ENCODE data around the gene CCDC192. TPM values are rescaled to one million over a fixed set of nuclear protein-coding genes. Genes with fewer than 3 reads are reported as not detected.
"Not testable (repeated sequence)": the region's sequence is repeated elsewhere in the genome, so short reads cannot be mapped to it uniquely, and the experiment has no call there.

The CCDC192 gene
- total and polyA plus RNA-seq, 2 of the 4 experiments (the other 2 are of a cell fraction): not detected

- in situ Hi-C loops (cut with MboI; ENCODE audit: low sequenced_read_pairs) (no loop called here), dilution Hi-C loops (cut with HindIII; ENCODE audit: low sequenced_read_pairs, unreplicated experiment) (no loop called here), intact Hi-C loops (cut with micrococcal nuclease) (no loop called here)
- no peak overlapping the region for H3K23ac ChIP-seq (ENCODE audit: low read depth, low read length)
- H3K27ac ChIP-seq (ENCODE audit: insufficient read depth, low read length): no peak overlapping the region
- peak; percentile 25 for DNase-seq
- no peaks in the 10 kb centered on the region for H3K36me3 ChIP-seq (ENCODE audit: control insufficient read depth, insufficient read depth, low read length)
- CTCF ChIA-PET: interaction anchor here (0.7 kb wide), 1 partner anchor 11 kb away, joined by 3 read pairs; no protein-coding TSS in a partner anchor
- ATAC-seq (ENCODE audit: low read depth): peak; percentile 73
- no peak overlapping the region for H2BK20ac ChIP-seq (ENCODE audit: low read depth, low read length)
- H2BK120ac ChIP-seq (ENCODE audit: low read depth, low read length): no peak overlapping the region
- H3K4me1 ChIP-seq (ENCODE audit: control insufficient read depth, insufficient read depth, low read length): no peaks in the 10 kb centered on the region
- BruUV-seq (replicated peaks): no TSS peak
- POLR2A ChIA-PET (ENCODE audit: unreplicated experiment): interaction anchor here (0.5 kb wide), 1 partner anchor 11 kb away, joined by 3 read pairs; no protein-coding TSS in a partner anchor
- no peak overlapping the region for H3K14ac ChIP-seq (replicated peaks; ENCODE audit: low read depth, low read length)
- H4K20me1 ChIP-seq (ENCODE audit: insufficient read depth, low read length): no peaks in the 10 kb centered on the region
- TF ChIP-seq MAFK (IDR thresholded peaks at IDR 0.05; ENCODE audit: low read depth, low read length) (peak; percentile 65), NFE2L2 (IDR thresholded peaks at IDR 0.05; ENCODE audit: low read depth, low read length) (peak; percentile 92), FOS (IDR thresholded peaks at IDR 0.05; ENCODE audit: low read depth, low read length) (no peak)
- H3K9me3 ChIP-seq (ENCODE audit: control insufficient read depth, insufficient read depth, low read length): no peaks in the 10 kb centered on the region
- H3K27me3 ChIP-seq (ENCODE audit: control insufficient read depth, insufficient read depth, low read length): peaks cover 2% of the 10 kb centered on the region; the same call in 1 of the 2 replicates
- no peak overlapping the region for H3K4me3 ChIP-seq (ENCODE audit: insufficient read depth, low read depth, low read length)
- H3K4ac ChIP-seq (ENCODE audit: low read depth, low read length): no peak overlapping the region
- no peak overlapping the region; the same call in 1 of the 2 replicates for H3K18ac ChIP-seq (ENCODE audit: low read depth, low read length)
- H4K8ac ChIP-seq (ENCODE audit: low read depth in 2 of 2, low read length in 2 of 2): no peak overlapping the region
- no peak overlapping the region for H3K4me2 ChIP-seq (ENCODE audit: low read depth, low read length)
- H3K9me1 ChIP-seq (ENCODE audit: insufficient read depth, low read length): no peaks in the 10 kb centered on the region
- H3K79me1 ChIP-seq (ENCODE audit: low read depth in 1 of 2, low read length in 2 of 2): no peaks in the 10 kb centered on the region
- no CpG with 5 or more reads among the region's 2 CpGs for WGBS, 2 experiments (ENCODE audit: extremely low coverage in 2 of 2, insufficient read length in 1 of 2)
- no peak overlapping the region for H2AK5ac ChIP-seq (ENCODE audit: low read depth, low read length)
- no peak overlapping the region for H4K5ac ChIP-seq (ENCODE audit: low read depth, low read length)
- H2BK15ac ChIP-seq (ENCODE audit: low read depth, low read length): no peak overlapping the region
- no peak overlapping the region for H2AFZ ChIP-seq (replicated peaks; ENCODE audit: low read length, poor library complexity)
- no peak overlapping the region for H4K91ac ChIP-seq (ENCODE audit: insufficient read depth, low read depth, low read length)
- no peak overlapping the region for H2AK9ac ChIP-seq (replicated peaks; ENCODE audit: low read depth, low read length, poor library complexity)
- no peak overlapping the region for H3K9ac ChIP-seq (ENCODE audit: low read depth, low read length)
- no peak overlapping the region for H2BK5ac ChIP-seq (ENCODE audit: low read depth, low read length, poor library complexity, severe bottlenecking)
- H3K56ac ChIP-seq (ENCODE audit: extremely low read depth, insufficient read depth, low read length): no peak overlapping the region
Observed at GRCh38 chr5:127673117-127673800, 29.9 kb upstream of the CCDC192 start.

GRCh38 chr5:127676951-127677350, 26.2 kb upstream of the CCDC192 start:
- H2BK5ac ChIP-seq (ENCODE audit: low read depth, low read length, poor library complexity, severe bottlenecking); H4K8ac ChIP-seq (ENCODE audit: low read depth in 2 of 2, low read length in 2 of 2); H3K4me3 ChIP-seq (ENCODE audit: insufficient read depth, low read depth, low read length); H3K4me1 ChIP-seq (ENCODE audit: control insufficient read depth, insufficient read depth, low read length); H4K91ac ChIP-seq (ENCODE audit: insufficient read depth, low read depth, low read length); H3K4me2 ChIP-seq (ENCODE audit: low read depth, low read length); ATAC-seq (ENCODE audit: low read depth); in situ Hi-C loops (cut with MboI; ENCODE audit: low sequenced_read_pairs); H3K27ac ChIP-seq (ENCODE audit: insufficient read depth, low read length); H2AK9ac ChIP-seq (replicated peaks; ENCODE audit: low read depth, low read length, poor library complexity); H3K27me3 ChIP-seq (ENCODE audit: control insufficient read depth, insufficient read depth, low read length); H4K20me1 ChIP-seq (ENCODE audit: insufficient read depth, low read length); H3K4ac ChIP-seq (ENCODE audit: low read depth, low read length); BruUV-seq (replicated peaks); H2BK15ac ChIP-seq (ENCODE audit: low read depth, low read length); H3K36me3 ChIP-seq (ENCODE audit: control insufficient read depth, insufficient read depth, low read length); intact Hi-C loops (cut with micrococcal nuclease); H2AFZ ChIP-seq (replicated peaks; ENCODE audit: low read length, poor library complexity); H4K5ac ChIP-seq (ENCODE audit: low read depth, low read length); CTCF ChIA-PET; H3K9me1 ChIP-seq (ENCODE audit: insufficient read depth, low read length); H3K9me3 ChIP-seq (ENCODE audit: control insufficient read depth, insufficient read depth, low read length); POLR2A ChIA-PET (ENCODE audit: unreplicated experiment); H3K79me1 ChIP-seq (ENCODE audit: low read depth in 1 of 2, low read length in 2 of 2); H3K23ac ChIP-seq (ENCODE audit: low read depth, low read length); H2BK120ac ChIP-seq (ENCODE audit: low read depth, low read length); H3K56ac ChIP-seq (ENCODE audit: extremely low read depth, insufficient read depth, low read length); DNase-seq; dilution Hi-C loops (cut with HindIII; ENCODE audit: low sequenced_read_pairs, unreplicated experiment); H2AK5ac ChIP-seq (ENCODE audit: low read depth, low read length); H3K14ac ChIP-seq (replicated peaks; ENCODE audit: low read depth, low read length); H3K18ac ChIP-seq (ENCODE audit: low read depth, low read length); H2BK20ac ChIP-seq (ENCODE audit: low read depth, low read length); H3K9ac ChIP-seq (ENCODE audit: low read depth, low read length): not testable (repeated sequence)

Measured in IMR-90 (cell line).